Measurements from ENCODE around the gene ENTPD2. TPM values are rescaled to one million over a fixed set of nuclear protein-coding genes. Genes with fewer than 3 reads are reported as not detected.

Gene ENTPD2
- total RNA-seq, 1 experiment from 2014 or later: 4.0 TPM

- no peak overlapping the region for H2AK5ac ChIP-seq (ENCODE audit: insufficient read length, low read length)
- H4K8ac ChIP-seq (replicated peaks; ENCODE audit: insufficient read length, low read depth, low read length): no peak overlapping the region
- H2BK15ac ChIP-seq (ENCODE audit: low read depth, low read length): no peak overlapping the region
- no CpG with 5 or more reads among the region's 22 CpGs for WGBS (ENCODE audit: extremely low coverage, insufficient read length, low lambda C conversion rate)
- peaks cover 2% of the 10 kb centered on the region for H4K20me1 ChIP-seq (ENCODE audit: control insufficient read depth, insufficient read depth, insufficient read length)
- H2BK20ac ChIP-seq (ENCODE audit: low read depth, low read length, poor library complexity, severe bottlenecking): no peak overlapping the region
- H3T11ph ChIP-seq (ENCODE audit: low read length): no peak overlapping the region
- H3K4ac ChIP-seq (ENCODE audit: low read depth, low read length): no peak overlapping the region
- no peaks in the 10 kb centered on the region for H3K4me1 ChIP-seq (ENCODE audit: insufficient read depth, low read length)
- H3K27ac Mint-ChIP-seq: no peak overlapping the region
- no peak overlapping the region for H3K18ac ChIP-seq (ENCODE audit: insufficient read length, low read depth, low read length)
- no peak overlapping the region for H4K5ac ChIP-seq (ENCODE audit: insufficient read length, low read depth, low read length)
- no peak overlapping the region for H2BK5ac ChIP-seq (ENCODE audit: insufficient read length, low read length)
- no peak overlapping the region for H3K4me2 ChIP-seq (ENCODE audit: insufficient read depth, insufficient read length, low read length)
- no peak overlapping the region for H2BK120ac ChIP-seq (ENCODE audit: low read depth, low read length, poor library complexity, severe bottlenecking)
- no peaks in the 10 kb centered on the region for H3K23me2 ChIP-seq (ENCODE audit: insufficient read length, low read depth, low read length, poor library complexity, severe bottlenecking)
- no peaks in the 10 kb centered on the region for H3K27me3 ChIP-seq (ENCODE audit: insufficient read depth, low read length)
- no peak overlapping the region for H3K14ac ChIP-seq (ENCODE audit: insufficient read depth, low read length)
- no peak overlapping the region for H2AFZ ChIP-seq (ENCODE audit: low read length)
- H3K9me3 ChIP-seq (ENCODE audit: control insufficient read depth, low read depth, low read length): no peaks in the 10 kb centered on the region
- H3K9ac ChIP-seq (ENCODE audit: extremely low read depth, insufficient read length, low read length): no peak overlapping the region
- no peak overlapping the region for H3K27ac ChIP-seq (ENCODE audit: insufficient read length, low read depth, low read length)
- no peak overlapping the region for H3K4me3 Mint-ChIP-seq
- H3K36me3 Mint-ChIP-seq (ENCODE audit: insufficient read depth in 1 of 3, low read depth in 3 of 3): peaks cover 5 to 6% (median 5%) of the 10 kb centered on the region in 3 experiments; a peak in 5 of 7 replicates
- H3K9me3 Mint-ChIP-seq: peaks cover 16 to 19% of the 10 kb centered on the region in 2 experiments
- H3K4me1 Mint-ChIP-seq: no peaks in the 10 kb centered on the region
- peaks cover 8% of the 10 kb centered on the region for H3K27me3 Mint-ChIP-seq (ENCODE audit: low read depth)
- no peak overlapping the region for H3K56ac ChIP-seq (ENCODE audit: insufficient read length, low read depth, low read length)
- no peaks in the 10 kb centered on the region for H3K79me2 ChIP-seq (ENCODE audit: insufficient read depth, low read length)
- DNase-seq: no peak
- H3K23ac ChIP-seq (ENCODE audit: insufficient read length, low read depth, low read length): no peak overlapping the region
- H4K91ac ChIP-seq (ENCODE audit: insufficient read length, low read depth, low read length): no peak overlapping the region
- no peak overlapping the region for H2BK12ac ChIP-seq (ENCODE audit: insufficient read length, low read depth, low read length)
- no peak for TF ChIP-seq CTCF (conservative IDR thresholded peaks at IDR 0.05)
- no peaks in the 10 kb centered on the region for H3K79me1 ChIP-seq (ENCODE audit: insufficient read depth, low read depth, low read length, poor library complexity, severe bottlenecking)
These were observed 45.5 kb downstream of the ENTPD2 start for GRCh38 chr9:137008312-137008711.

Measured in H9 (cell line).